Common myeloid progenitor, CD34-positive (primary cell): ENCODE data around the gene SOX5.

ENCODE experiments used
- CTCF ChIA-PET: fragments of 350-600 bp; sonication (Branson Sonifier 250); formaldehyde crosslinking; loops from one replicate; lab custom pipeline; 2021; ENCODE audit warnings: antibody characterized with exemption; lab: Charles Lee
- POLR2A ChIA-PET: fragments of 350-600 bp; sonication (Branson Sonifier 250); formaldehyde crosslinking; loops from one replicate; lab custom pipeline; 2021; ENCODE audit warnings: antibody characterized with exemption; lab: Charles Lee
- DNase-seq, 3 donors: peaks; one replicate each; pipeline versions ENCODE4 v3.0.0 to v3.0.0-alpha.2; 2013
- H3K27ac ChIP-seq, 2 experiments: 1 replicate in 1 of 2; 2 replicates in 1 of 2; pipeline ENCODE4 v1.7.0; 2013; ENCODE audit warnings: inconsistent platforms in 2 of 2, low read length in 2 of 2, mild to moderate bottlenecking in 2 of 2, low read depth in 1 of 2, moderate library complexity in 1 of 2; ENCODE audit not compliant: severe bottlenecking in 2 of 2, insufficient read depth in 1 of 2, poor library complexity in 1 of 2
- H3K27me3 ChIP-seq, 5 experiments: replicated peaks in 2 of 5; 1 replicate in 3 of 5; 2 replicates in 2 of 5; pipeline versions ENCODE4 v1.6.1 to v1.7.0; 2013; ENCODE audit warnings: low read length in 4 of 5, mild to moderate bottlenecking in 2 of 5, moderate library complexity in 2 of 5, inconsistent platforms in 1 of 5; ENCODE audit not compliant: insufficient read depth in 5 of 5, control insufficient read depth in 4 of 5
- H3K36me3 ChIP-seq, 4 experiments: 1 replicate in 2 of 4; 2 replicates in 2 of 4; pipeline versions ENCODE4 v1.6.1 to v1.7.0; 2013; ENCODE audit warnings: low read length in 3 of 4, control low read depth in 1 of 4, mild to moderate bottlenecking in 1 of 4; ENCODE audit not compliant: control insufficient read depth in 4 of 4, insufficient read depth in 4 of 4
- H3K4me1 ChIP-seq, 4 experiments: 1 replicate in 3 of 4; 2 replicates in 1 of 4; pipeline versions ENCODE4 v1.6.1 to v1.7.1; 2013; ENCODE audit warnings: low read length in 3 of 4, mild to moderate bottlenecking in 3 of 4, control low read depth in 1 of 4, inconsistent platforms in 1 of 4, moderate library complexity in 1 of 4; ENCODE audit not compliant: control insufficient read depth in 4 of 4, insufficient read depth in 4 of 4; ENCODE audit errors: control extremely low read depth in 1 of 4
- H3K4me3 ChIP-seq, 7 experiments: 1 replicate in 4 of 7; 2 replicates in 3 of 7; pipeline versions ENCODE4 v1.5.1 to v1.7.0; 2013; ENCODE audit warnings: mild to moderate bottlenecking in 7 of 7, low read length in 6 of 7, moderate library complexity in 6 of 7, inconsistent platforms in 2 of 7, low read depth in 2 of 7, control low read depth in 1 of 7; ENCODE audit not compliant: insufficient read depth in 4 of 7, control insufficient read depth in 1 of 7; ENCODE audit errors: extremely low read depth in 1 of 7
- H3K9me3 ChIP-seq, 5 experiments: 1 replicate in 4 of 5; 2 replicates in 1 of 5; pipeline versions ENCODE4 v1.6.1 to v1.7.1; 2013; ENCODE audit warnings: low read length in 4 of 5, mild to moderate bottlenecking in 2 of 5, inconsistent platforms in 1 of 5, low read depth in 1 of 5, moderate library complexity in 1 of 5; ENCODE audit not compliant: control insufficient read depth in 4 of 5, insufficient read depth in 2 of 5; ENCODE audit errors: control extremely low read depth in 1 of 5
- WGBS: methylation state at CpG from one replicate; pipeline ENCODE4 v1.1.5; 2013; ENCODE audit not compliant: insufficient coverage; 5-methylcytosine and 5-hydroxymethylcytosine counted together

Gene SOX5

DNA sequence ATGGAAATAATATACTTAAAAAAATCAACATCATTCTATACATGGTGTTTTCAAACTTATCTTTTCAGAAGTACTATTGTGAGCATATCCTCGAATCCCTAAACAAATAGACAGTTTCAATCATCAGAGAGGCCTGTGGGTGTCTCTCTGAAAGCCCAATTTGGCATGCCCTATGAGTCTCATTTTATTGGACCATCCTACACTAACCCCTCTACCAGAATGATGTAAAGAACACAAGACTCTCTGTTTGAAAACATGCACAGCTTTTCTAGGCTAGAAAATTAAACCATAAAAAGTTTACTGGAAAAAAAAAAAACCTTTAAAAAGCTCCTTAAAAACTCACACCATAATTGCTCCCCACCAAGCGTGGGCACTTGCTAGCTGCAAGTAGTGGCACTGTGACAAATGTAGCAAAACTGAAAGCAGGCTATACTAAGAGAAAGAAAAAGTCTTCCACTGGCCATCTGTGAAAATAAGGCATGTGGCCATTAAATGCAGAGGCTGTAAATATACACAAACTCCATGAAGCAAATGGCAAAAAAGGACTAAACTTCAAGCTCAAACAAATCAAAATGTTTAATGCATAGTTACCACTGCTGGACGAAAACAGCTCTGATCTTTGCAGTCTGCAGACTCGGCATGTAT, 394.2 kb downstream of the SOX5 start:
- H3K9me3 ChIP-seq = no peaks in the 10 kb centered on the region
- no peak overlapping the region for H3K4me3 ChIP-seq
- POLR2A ChIA-PET = no interaction called here
- DNase-seq = no peak
- WGBS = 67% methylated on average over 1 of the region's 4 CpGs
- CTCF ChIA-PET = no interaction called here
- H3K4me1 ChIP-seq = no peaks in the 10 kb centered on the region
- H3K27ac ChIP-seq = peak overlapping the region in 1 of 2 experiments; percentile 30
- no peaks in the 10 kb centered on the region for H3K36me3 ChIP-seq
- no peaks in the 10 kb centered on the region for H3K27me3 ChIP-seq

DNA sequence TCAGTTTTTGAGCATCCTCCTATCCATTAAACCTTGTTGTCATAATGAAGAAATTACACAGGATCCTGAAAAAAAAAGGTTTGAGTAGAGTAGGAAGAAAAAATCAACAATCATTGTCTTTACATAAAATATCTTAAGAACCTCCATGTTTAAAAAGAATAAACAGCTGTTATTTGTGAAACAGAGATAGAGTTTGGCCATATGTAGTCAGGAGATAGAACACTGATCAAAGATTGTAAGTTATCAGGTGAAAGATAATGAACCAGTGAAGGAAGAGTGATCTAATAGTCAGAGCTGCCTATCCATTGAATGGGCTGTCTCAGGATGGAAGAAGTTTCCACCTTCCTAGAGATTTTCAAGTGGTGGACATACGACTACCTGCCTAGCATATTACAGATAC, 397.1 kb downstream of the SOX5 start:
- no peaks in the 10 kb centered on the region for H3K36me3 ChIP-seq
- H3K4me3 ChIP-seq = no peak overlapping the region
- WGBS = 100% methylated on average over 1 of the region's 1 CpG
- H3K4me1 ChIP-seq = no peaks in the 10 kb centered on the region
- H3K27me3 ChIP-seq = no peaks in the 10 kb centered on the region
- no peaks in the 10 kb centered on the region for H3K9me3 ChIP-seq
- ChIA-PET POLR2A (no interaction called here), CTCF (no interaction called here)
- no peak overlapping the region for H3K27ac ChIP-seq
- no peak for DNase-seq

DNA sequence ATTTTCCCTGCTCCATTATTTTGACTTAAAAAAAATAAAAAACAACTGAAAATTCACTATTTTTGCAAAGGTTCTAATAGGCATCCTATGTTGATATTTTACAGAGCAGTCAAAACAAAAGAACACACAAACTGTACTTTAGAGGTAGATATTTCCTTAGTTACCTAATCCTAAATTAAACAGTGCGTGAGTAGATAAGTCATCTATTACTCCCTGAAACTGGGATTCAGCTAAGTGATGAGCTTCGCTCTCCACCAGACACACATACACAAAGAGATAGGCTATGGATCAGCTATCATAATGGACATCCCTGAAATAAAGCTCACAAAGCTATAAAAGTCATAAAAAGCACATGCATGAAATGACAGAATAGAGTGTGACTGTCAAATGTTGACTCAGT, 398.7 kb downstream of the SOX5 start:
- CTCF ChIA-PET = no interaction called here
- Histone ChIP-seq H3K4me1 (no peaks in the 10 kb centered on the region), H3K27ac (no peak overlapping the region), H3K4me3 (no peak overlapping the region), H3K9me3 (no peaks in the 10 kb centered on the region), H3K36me3 (no peaks in the 10 kb centered on the region), H3K27me3 (no peaks in the 10 kb centered on the region)
- POLR2A ChIA-PET = no interaction called here
- no peak for DNase-seq
- no CpG with 5 or more reads among the region's 2 CpGs for WGBS

DNA sequence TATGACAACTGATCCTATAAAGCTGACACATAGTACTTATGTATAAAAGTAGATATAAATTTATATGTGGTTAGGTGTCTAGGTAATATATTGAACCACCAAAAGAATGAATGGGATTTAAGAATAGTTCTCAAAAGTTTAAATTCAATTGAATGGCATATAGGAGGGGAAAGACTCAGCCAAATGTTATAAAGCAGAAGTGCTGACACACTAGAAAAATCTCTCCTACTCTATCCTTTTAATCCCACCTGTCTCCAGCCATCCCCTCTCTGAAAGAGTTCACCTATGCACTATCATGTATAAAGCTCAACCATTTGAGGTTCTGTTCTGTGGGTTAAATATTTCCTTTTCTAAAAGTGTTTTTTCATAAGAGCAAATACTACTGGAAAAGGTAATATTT, 400.7 kb downstream of the SOX5 start:
- H3K9me3 ChIP-seq = no peaks in the 10 kb centered on the region
- CTCF ChIA-PET = interaction anchor here (1.1 kb wide), 1 partner anchor 10 kb away, joined by 4 read pairs; no protein-coding TSS in a partner anchor
- no peaks in the 10 kb centered on the region for H3K36me3 ChIP-seq
- no peak overlapping the region for H3K27ac ChIP-seq
- no peaks in the 10 kb centered on the region for H3K27me3 ChIP-seq
- no peaks in the 10 kb centered on the region for H3K4me1 ChIP-seq
- no peak for DNase-seq
- POLR2A ChIA-PET = no interaction called here
- no peak overlapping the region for H3K4me3 ChIP-seq

DNA sequence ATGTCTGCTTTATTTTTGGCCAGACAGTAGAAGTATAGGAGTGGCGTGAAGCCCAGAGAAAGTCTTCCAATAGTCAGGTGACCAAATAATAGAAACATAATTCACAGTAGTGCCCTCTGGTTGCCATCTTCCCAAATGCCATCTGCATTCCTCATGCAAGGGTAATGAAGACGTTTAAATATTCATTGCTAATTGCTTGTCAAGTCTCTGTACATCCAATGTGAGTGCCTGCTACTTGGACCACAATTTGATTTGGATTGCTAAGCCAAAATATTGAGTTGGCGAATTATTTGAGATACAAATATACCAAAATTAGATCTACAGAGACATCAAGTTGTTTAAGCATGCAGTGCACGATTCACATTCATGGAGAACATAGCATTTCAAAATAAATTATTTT, 402.7 kb downstream of the SOX5 start:
- H3K4me1 ChIP-seq = no peaks in the 10 kb centered on the region
- no peak for DNase-seq
- H3K27ac ChIP-seq = no peak overlapping the region
- no peak overlapping the region for H3K4me3 ChIP-seq
- no peaks in the 10 kb centered on the region for H3K27me3 ChIP-seq
- WGBS = 78% methylated on average over 1 of the region's 4 CpGs
- H3K9me3 ChIP-seq = no peaks in the 10 kb centered on the region
- ChIA-PET POLR2A (no interaction called here), CTCF (no interaction called here)
- H3K36me3 ChIP-seq = no peaks in the 10 kb centered on the region

DNA sequence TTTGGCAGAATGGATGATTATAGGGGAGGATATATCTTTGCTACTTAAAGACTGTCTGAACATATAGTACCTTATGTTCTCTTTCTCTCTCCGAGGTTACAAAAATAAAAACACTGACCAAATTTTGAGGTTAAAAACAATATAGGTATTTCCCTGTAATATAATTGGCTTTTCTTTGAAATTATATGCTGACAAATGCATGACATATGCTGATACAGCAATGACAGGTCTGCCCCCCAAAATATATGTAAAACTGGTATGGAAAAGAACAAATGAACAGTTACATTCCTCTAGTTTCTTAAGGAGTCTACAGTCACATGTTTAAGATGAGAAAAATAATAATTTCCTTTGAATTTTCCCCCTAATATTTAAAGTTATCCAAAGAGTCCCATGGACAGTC, 405.7 kb downstream of the SOX5 start:
- ChIA-PET POLR2A (no interaction called here), CTCF (no interaction called here)
- Histone ChIP-seq H3K27ac (no peak overlapping the region), H3K36me3 (no peaks in the 10 kb centered on the region), H3K27me3 (no peaks in the 10 kb centered on the region), H3K4me1 (no peaks in the 10 kb centered on the region), H3K9me3 (no peaks in the 10 kb centered on the region), H3K4me3 (no peak overlapping the region)
- no CpG with 5 or more reads among the region's 1 CpG for WGBS
- DNase-seq = no peak

DNA sequence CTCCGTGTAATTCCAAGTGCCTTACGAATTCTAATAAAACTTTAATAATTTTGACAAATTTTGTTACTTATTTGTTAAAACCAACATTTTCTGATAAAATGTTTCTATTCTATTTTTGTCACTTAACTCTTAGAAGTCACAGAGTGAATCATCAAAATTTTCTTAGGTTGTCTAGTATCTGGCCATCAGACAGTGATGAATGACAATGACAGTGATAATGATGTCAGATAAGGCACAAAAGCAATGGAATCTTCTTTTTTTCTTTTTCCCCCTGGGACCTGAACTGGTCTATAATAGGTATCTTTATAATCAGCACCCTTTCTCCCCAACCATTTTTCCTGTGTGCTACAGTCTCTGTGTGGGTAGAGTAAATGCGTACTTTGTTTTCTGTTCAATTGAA, 407.3 kb downstream of the SOX5 start:
- ChIA-PET POLR2A (no interaction called here), CTCF (no interaction called here)
- no peaks in the 10 kb centered on the region for H3K4me1 ChIP-seq
- H3K36me3 ChIP-seq = no peaks in the 10 kb centered on the region
- no peaks in the 10 kb centered on the region for H3K27me3 ChIP-seq
- WGBS = no CpG with 5 or more reads among the region's 3 CpGs
- H3K4me3 ChIP-seq = no peak overlapping the region
- H3K9me3 ChIP-seq = no peaks in the 10 kb centered on the region
- no peak for DNase-seq
- no peak overlapping the region for H3K27ac ChIP-seq
